H9 (cell line): Measurements from ENCODE around the gene INTS1. TPM values are rescaled to one million over a fixed set of nuclear protein-coding genes. Genes with fewer than 3 reads are reported as not detected.
A peak's percentile ranks its signal among the peaks of the same experiment; 100 is the strongest.

Source experiments
- DNase-seq: peaks from one replicate; pipeline ENCODE4 v3.0.0-alpha.2; 2017
- H2AFZ ChIP-seq: one replicate; pipeline ENCODE4 v1.6.1; 2013; ENCODE audit warnings: mild to moderate bottlenecking, low read length, control low read depth, moderate library complexity
- H2AK5ac ChIP-seq: 2 replicates; pipeline ENCODE4 v1.6.1; 2013; ENCODE audit warnings: low read length, control low read depth, mixed read lengths; ENCODE audit not compliant: insufficient read length
- H2BK120ac ChIP-seq: one replicate; pipeline ENCODE4 v1.6.1; 2013; ENCODE audit warnings: low read depth, mild to moderate bottlenecking, low read length, control low read depth, inconsistent platforms; ENCODE audit not compliant: poor library complexity, severe bottlenecking
- H2BK12ac ChIP-seq: 2 replicates; pipeline ENCODE4 v1.6.1; 2013; ENCODE audit warnings: low read length, control low read depth, mixed read lengths, low read depth; ENCODE audit not compliant: insufficient read length
- H2BK15ac ChIP-seq: 2 replicates; pipeline ENCODE4 v1.6.1; 2013; ENCODE audit warnings: low read depth, low read length, control low read depth
- H2BK20ac ChIP-seq: one replicate; pipeline ENCODE4 v1.6.1; 2013; ENCODE audit warnings: low read depth, mild to moderate bottlenecking, low read length, control low read depth, inconsistent platforms; ENCODE audit not compliant: poor library complexity, severe bottlenecking
- H2BK5ac ChIP-seq: 2 replicates; pipeline ENCODE4 v1.6.1; 2013; ENCODE audit warnings: low read length, control low read depth, mixed read lengths; ENCODE audit not compliant: insufficient read length
- H3K14ac ChIP-seq: 2 replicates; pipeline ENCODE4 v1.6.1; 2013; ENCODE audit warnings: low read length, control low read depth; ENCODE audit not compliant: insufficient read depth
- H3K18ac ChIP-seq: 2 replicates; pipeline ENCODE4 v1.6.1; 2013; ENCODE audit warnings: low read depth, mild to moderate bottlenecking, mixed read lengths, low read length, control low read depth; ENCODE audit not compliant: insufficient read length
- H3K23ac ChIP-seq: 2 replicates; pipeline ENCODE4 v1.6.1; 2013; ENCODE audit warnings: low read length, control low read depth, mixed read lengths, low read depth; ENCODE audit not compliant: insufficient read length
- H3K23me2 ChIP-seq: 2 replicates; pipeline ENCODE4 v1.6.1; 2013; ENCODE audit warnings: low read depth, mild to moderate bottlenecking, mixed read lengths, low read length, control low read depth; ENCODE audit not compliant: insufficient read length, poor library complexity, severe bottlenecking
- H3K27ac ChIP-seq: 2 replicates; pipeline ENCODE4 v1.5.1; 2013; ENCODE audit warnings: low read length, control low read depth, mixed read lengths, low read depth; ENCODE audit not compliant: insufficient read length
- H3K27me3 ChIP-seq: 2 replicates; pipeline ENCODE4 v1.6.1; 2013; ENCODE audit warnings: low read length, control low read depth, inconsistent platforms; ENCODE audit not compliant: insufficient read depth
- H3K4ac ChIP-seq: 2 replicates; pipeline ENCODE4 v1.6.1; 2013; ENCODE audit warnings: low read depth, mild to moderate bottlenecking, control low read depth, inconsistent platforms, low read length, moderate library complexity
- H3K4me1 ChIP-seq: 2 replicates; pipeline ENCODE4 v1.6.1; 2013; ENCODE audit warnings: low read length, control low read depth, inconsistent platforms; ENCODE audit not compliant: insufficient read depth
- H3K4me2 ChIP-seq: 2 replicates; pipeline ENCODE4 v1.6.1; 2013; ENCODE audit warnings: low read length, control low read depth, mixed read lengths; ENCODE audit not compliant: insufficient read length, insufficient read depth
- H3K56ac ChIP-seq: 2 replicates; pipeline ENCODE4 v1.6.1; 2013; ENCODE audit warnings: low read depth, mild to moderate bottlenecking, mixed read lengths, low read length, control low read depth; ENCODE audit not compliant: insufficient read length
- H3K79me1 ChIP-seq: 2 replicates; pipeline ENCODE4 v1.6.1; 2013; ENCODE audit warnings: low read depth, mild to moderate bottlenecking, moderate library complexity, low read length, control low read depth, inconsistent platforms; ENCODE audit not compliant: insufficient read depth, poor library complexity, severe bottlenecking
- H3K79me2 ChIP-seq: 2 replicates; pipeline ENCODE4 v1.6.1; 2013; ENCODE audit warnings: low read length, control low read depth, inconsistent platforms; ENCODE audit not compliant: insufficient read depth
- H3K9ac ChIP-seq: 2 replicates; pipeline ENCODE4 v1.6.1; 2013; ENCODE audit warnings: low read length, control low read depth, mixed read lengths; ENCODE audit not compliant: insufficient read length; ENCODE audit errors: extremely low read depth
- H3K9me3 ChIP-seq: one replicate; pipeline ENCODE4 v1.6.1; 2013; ENCODE audit warnings: low read depth, low read length, inconsistent platforms; ENCODE audit not compliant: control insufficient read depth
- H3T11ph ChIP-seq: one replicate; pipeline ENCODE4 v1.6.1; 2013; ENCODE audit warnings: mild to moderate bottlenecking, low read length, control low read depth, inconsistent platforms
- H4K20me1 ChIP-seq: one replicate; pipeline ENCODE4 v1.6.1; 2013; ENCODE audit not compliant: control insufficient read depth, insufficient read length, insufficient read depth
- H4K5ac ChIP-seq: 2 replicates; pipeline ENCODE4 v1.6.1; 2013; ENCODE audit warnings: low read depth, mild to moderate bottlenecking, mixed read lengths, low read length, control low read depth; ENCODE audit not compliant: insufficient read length
- H4K8ac ChIP-seq: replicated peaks from 2 replicates; pipeline ENCODE4 v1.6.1; 2013; ENCODE audit warnings: low read length, control low read depth, mixed read lengths, low read depth; ENCODE audit not compliant: insufficient read length
- H4K91ac ChIP-seq: 2 replicates; pipeline ENCODE4 v1.6.1; 2013; ENCODE audit warnings: low read depth, mild to moderate bottlenecking, moderate library complexity, mixed read lengths, low read length, control low read depth; ENCODE audit not compliant: insufficient read length
- H3K27ac Mint-ChIP-seq, 3 experiments: 2 replicates in 2 of 3; 3 replicates in 1 of 3; pipeline ENCODE4 v1.8.0; 2020 to 2021; ENCODE audit warnings: mixed read lengths in 3 of 3, mild to moderate bottlenecking in 1 of 3, moderate library complexity in 1 of 3
- H3K27me3 Mint-ChIP-seq: 2 replicates; pipeline ENCODE4 v1.8.0; 2021; ENCODE audit warnings: low read depth, mild to moderate bottlenecking, moderate library complexity, mixed read lengths
- H3K36me3 Mint-ChIP-seq, 3 experiments: 2 replicates in 2 of 3; 3 replicates in 1 of 3; pipeline ENCODE4 v1.8.0; 2020 to 2021; ENCODE audit warnings: low read depth in 3 of 3, mixed read lengths in 3 of 3; ENCODE audit not compliant: insufficient read depth in 1 of 3
- H3K4me1 Mint-ChIP-seq, 2 experiments: 2 replicates each; pipeline ENCODE4 v1.8.0; 2020; ENCODE audit warnings: mixed read lengths in 2 of 2
- H3K4me3 Mint-ChIP-seq, 2 experiments: 2 replicates in 1 of 2; 3 replicates in 1 of 2; pipeline ENCODE4 v1.8.0; 2020 to 2021; ENCODE audit warnings: mild to moderate bottlenecking in 2 of 2, mixed read lengths in 2 of 2, moderate library complexity in 1 of 2
- H3K9me3 Mint-ChIP-seq, 2 experiments: 2 replicates in 1 of 2; 3 replicates in 1 of 2; pipeline ENCODE4 v1.8.0; 2020; ENCODE audit warnings: mild to moderate bottlenecking in 2 of 2, mixed read lengths in 2 of 2, moderate library complexity in 1 of 2
- WGBS: extraction: QIAGEN DNeasy Blood & Tissue Kit; methylation state at CpG from one replicate; pipeline ENCODE4 v1.1.7; 2013; ENCODE audit warnings: missing lambda C conversion rate, low lambda C conversion rate, mixed read lengths; ENCODE audit not compliant: insufficient read length; ENCODE audit errors: extremely low coverage; 5-methylcytosine and 5-hydroxymethylcytosine counted together
- total RNA-seq: library from RNA; stranded (reverse); gene quantifications from 2 replicates; pipeline ENCODE4 v1.2.1, GENCODE V29; 2021
- TF ChIP-seq, protein P1 (sequence below): fragments of 200-600 bp; sonication (generic); conservative IDR thresholded peaks from 3 replicates; pipeline ENCODE4 v1.8.0; 2021; ENCODE audit warnings: antibody characterized with exemption, mild to moderate bottlenecking

INTS1 gene
- total RNA-seq, 1 experiment from 2014 or later = 133 TPM

DNA sequence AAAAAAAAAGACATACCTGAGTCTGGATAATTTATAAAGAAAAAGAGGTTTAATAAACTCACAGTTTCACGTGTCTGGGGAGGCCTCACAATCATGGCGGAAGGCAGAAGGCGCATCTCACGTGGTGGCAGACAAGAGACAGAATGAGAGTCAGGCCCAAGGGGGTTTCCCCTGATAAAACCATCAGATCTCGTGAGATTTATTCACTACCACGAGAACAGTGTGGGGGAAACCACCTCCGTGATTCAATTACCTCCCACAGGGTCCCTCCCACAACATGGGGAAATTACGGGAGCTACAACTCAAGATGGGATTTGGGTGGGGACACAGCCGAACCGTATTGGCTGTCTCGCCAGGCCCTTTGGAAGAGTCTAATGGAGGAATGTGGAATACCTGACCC lies 17.3 kb upstream of the INTS1 start:
- H3K23ac ChIP-seq = no peak overlapping the region
- H3K4me1 ChIP-seq = no peaks in the 10 kb centered on the region
- no peak overlapping the region for H2AK5ac ChIP-seq
- WGBS = no CpG with 5 or more reads among the region's 11 CpGs
- no peak overlapping the region for H4K5ac ChIP-seq
- H2BK15ac ChIP-seq = no peak overlapping the region
- no peak overlapping the region for H2BK20ac ChIP-seq
- H2BK12ac ChIP-seq = no peak overlapping the region
- peaks cover 3 to 16% of the 10 kb centered on the region in 2 experiments; a peak in 3 of 4 replicates for H3K4me1 Mint-ChIP-seq
- H3K56ac ChIP-seq = no peak overlapping the region
- H3K27ac ChIP-seq = no peak overlapping the region
- no peaks in the 10 kb centered on the region for H4K20me1 ChIP-seq
- H3K27ac Mint-ChIP-seq = 0 out of 7 replicates have a peak overlapping the region, but pooled peaks of 1 of the 3 experiments have one; percentile 36
- no peak overlapping the region for H3T11ph ChIP-seq
- H3K18ac ChIP-seq = no peak overlapping the region
- no peak overlapping the region for H4K91ac ChIP-seq
- H2BK120ac ChIP-seq = no peak overlapping the region
- H3K14ac ChIP-seq = no peak overlapping the region
- no peak overlapping the region for H3K4ac ChIP-seq
- H2AFZ ChIP-seq = no peak overlapping the region
- no peak overlapping the region for H3K4me2 ChIP-seq
- no peaks in the 10 kb centered on the region; the same call in none of the 2 replicates for H3K27me3 Mint-ChIP-seq
- H3K23me2 ChIP-seq = no peaks in the 10 kb centered on the region
- DNase-seq = no peak
- H3K4me3 Mint-ChIP-seq = no peak overlapping the region
- H3K79me1 ChIP-seq = no peaks in the 10 kb centered on the region
- H2BK5ac ChIP-seq = no peak overlapping the region
- H3K36me3 Mint-ChIP-seq = no peaks in the 10 kb centered on the region
- H3K9ac ChIP-seq = no peak overlapping the region
- TF ChIP-seq, protein P1, sequence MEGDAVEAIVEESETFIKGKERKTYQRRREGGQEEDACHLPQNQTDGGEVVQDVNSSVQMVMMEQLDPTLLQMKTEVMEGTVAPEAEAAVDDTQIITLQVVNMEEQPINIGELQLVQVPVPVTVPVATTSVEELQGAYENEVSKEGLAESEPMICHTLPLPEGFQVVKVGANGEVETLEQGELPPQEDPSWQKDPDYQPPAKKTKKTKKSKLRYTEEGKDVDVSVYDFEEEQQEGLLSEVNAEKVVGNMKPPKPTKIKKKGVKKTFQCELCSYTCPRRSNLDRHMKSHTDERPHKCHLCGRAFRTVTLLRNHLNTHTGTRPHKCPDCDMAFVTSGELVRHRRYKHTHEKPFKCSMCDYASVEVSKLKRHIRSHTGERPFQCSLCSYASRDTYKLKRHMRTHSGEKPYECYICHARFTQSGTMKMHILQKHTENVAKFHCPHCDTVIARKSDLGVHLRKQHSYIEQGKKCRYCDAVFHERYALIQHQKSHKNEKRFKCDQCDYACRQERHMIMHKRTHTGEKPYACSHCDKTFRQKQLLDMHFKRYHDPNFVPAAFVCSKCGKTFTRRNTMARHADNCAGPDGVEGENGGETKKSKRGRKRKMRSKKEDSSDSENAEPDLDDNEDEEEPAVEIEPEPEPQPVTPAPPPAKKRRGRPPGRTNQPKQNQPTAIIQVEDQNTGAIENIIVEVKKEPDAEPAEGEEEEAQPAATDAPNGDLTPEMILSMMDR = no peak
- no peak overlapping the region for H4K8ac ChIP-seq
- no peaks in the 10 kb centered on the region for H3K79me2 ChIP-seq
- H3K9me3 ChIP-seq = no peaks in the 10 kb centered on the region
- H3K9me3 Mint-ChIP-seq = peaks cover 4 to 11% of the 10 kb centered on the region in 2 experiments; a peak in 3 of 5 replicates
- no peaks in the 10 kb centered on the region for H3K27me3 ChIP-seq
